ENCODE measurements around the gene NPLOC4.

Gene NPLOC4

GRCh38 chr17:81543756-81544155 is 93.2 kb downstream of the NPLOC4 start:
- no peak for TF ChIP-seq TAF1 (IDR thresholded peaks at IDR 0.05; ENCODE audit: borderline replicate concordance, insufficient read depth, low read length)
- no peak for TF ChIP-seq SIN3A (IDR thresholded peaks at IDR 0.05; ENCODE audit: borderline replicate concordance, insufficient read depth, low read length)
- no peak for TF ChIP-seq REST (IDR thresholded peaks at IDR 0.05; ENCODE audit: insufficient read depth in 1 of 2, low read depth in 2 of 2, low read length in 2 of 2)
- no peak for TF ChIP-seq POLR2AphosphoS5 (IDR thresholded peaks at IDR 0.05; ENCODE audit: low read depth, low read length)
- TF ChIP-seq FOXP2 (optimal IDR thresholded peaks at IDR 0.05; ENCODE audit: borderline replicate concordance, extremely low read depth, extremely low read length, insufficient read depth) = no peak

- TF ChIP-seq POLR2AphosphoS5 (IDR thresholded peaks at IDR 0.05; ENCODE audit: low read depth, low read length) (no peak), TAF1 (IDR thresholded peaks at IDR 0.05; ENCODE audit: borderline replicate concordance, insufficient read depth, low read length) (no peak), SIN3A (IDR thresholded peaks at IDR 0.05; ENCODE audit: borderline replicate concordance, insufficient read depth, low read length) (no peak), REST (IDR thresholded peaks at IDR 0.05; ENCODE audit: insufficient read depth in 1 of 2, low read depth in 2 of 2, low read length in 2 of 2) (no peak), FOXP2 (optimal IDR thresholded peaks at IDR 0.05; ENCODE audit: borderline replicate concordance, extremely low read depth, extremely low read length, insufficient read depth) (no peak)
Measured at GRCh38 chr17:81543339-81543675, 93.6 kb downstream of the NPLOC4 start.

- TF ChIP-seq TAF1 (IDR thresholded peaks at IDR 0.05; ENCODE audit: borderline replicate concordance, insufficient read depth, low read length) (no peak), POLR2AphosphoS5 (IDR thresholded peaks at IDR 0.05; ENCODE audit: low read depth, low read length) (peak; percentile 31; the same call in 1 of the 2 replicates), REST (IDR thresholded peaks at IDR 0.05; ENCODE audit: insufficient read depth in 1 of 2, low read depth in 2 of 2, low read length in 2 of 2) (no peak), SIN3A (IDR thresholded peaks at IDR 0.05; ENCODE audit: borderline replicate concordance, insufficient read depth, low read length) (no peak)
Measured at GRCh38 chr17:81542431-81543338, 94.2 kb downstream of the NPLOC4 start.

GRCh38 chr17:81541123-81541522 is 95.8 kb downstream of the NPLOC4 start:
- no peak for TF ChIP-seq FOXP2 (optimal IDR thresholded peaks at IDR 0.05; ENCODE audit: borderline replicate concordance, extremely low read depth, extremely low read length, insufficient read depth)
- no peak for TF ChIP-seq SIN3A (IDR thresholded peaks at IDR 0.05; ENCODE audit: borderline replicate concordance, insufficient read depth, low read length)
- TF ChIP-seq TAF1 (IDR thresholded peaks at IDR 0.05; ENCODE audit: borderline replicate concordance, insufficient read depth, low read length) = no peak
- TF ChIP-seq REST (IDR thresholded peaks at IDR 0.05; ENCODE audit: insufficient read depth in 1 of 2, low read depth in 2 of 2, low read length in 2 of 2) = no peak
- no peak for TF ChIP-seq POLR2AphosphoS5 (IDR thresholded peaks at IDR 0.05; ENCODE audit: low read depth, low read length)
